ENCODE results near the gene BMP7. TPM values are rescaled to one million over a fixed set of nuclear protein-coding genes. Genes with fewer than 3 reads are reported as not detected.

The BMP7 gene
- total RNA-seq, 2 experiments from 2014 or later, result 2.2 to 94.2 TPM

- Histone ChIP-seq H3K79me2 (ENCODE audit: insufficient read depth, low read depth, low read length) (no peaks in the 10 kb centered on the region), H3K27ac (ENCODE audit: low read depth, low read length, poor library complexity, severe bottlenecking) (no peak overlapping the region), H3K4me2 (ENCODE audit: low read length) (no peak overlapping the region), H3K9me2 (ENCODE audit: insufficient read depth, low read length) (no peaks in the 10 kb centered on the region), H3K4me1 (ENCODE audit: insufficient read depth, low read length, poor library complexity, severe bottlenecking) (no peaks in the 10 kb centered on the region), H4K20me1 (ENCODE audit: insufficient read depth, low read length) (no peaks in the 10 kb centered on the region), H3K4me3 (ENCODE audit: low read depth, low read length, poor library complexity, severe bottlenecking) (no peak overlapping the region), H3K9me3 (ENCODE audit: low read length) (no peaks in the 10 kb centered on the region), H3K36me3 (ENCODE audit: insufficient read depth, low read length) (peaks cover 55% of the 10 kb centered on the region), H2AFZ (ENCODE audit: low read length) (no peak overlapping the region)
- intact Hi-C loops (cut with micrococcal nuclease; ENCODE audit: unreplicated experiment), result no loop called here
- BruUV-seq (replicated peaks), result no TSS peak
- DNase-seq (ENCODE audit: low spot score), result no peak
- TF ChIP-seq EZH2phosphoT487 (IDR thresholded peaks at IDR 0.05; ENCODE audit: borderline replicate concordance, low read depth, low read length), result no peak
- TF ChIP-seq, protein P1, sequence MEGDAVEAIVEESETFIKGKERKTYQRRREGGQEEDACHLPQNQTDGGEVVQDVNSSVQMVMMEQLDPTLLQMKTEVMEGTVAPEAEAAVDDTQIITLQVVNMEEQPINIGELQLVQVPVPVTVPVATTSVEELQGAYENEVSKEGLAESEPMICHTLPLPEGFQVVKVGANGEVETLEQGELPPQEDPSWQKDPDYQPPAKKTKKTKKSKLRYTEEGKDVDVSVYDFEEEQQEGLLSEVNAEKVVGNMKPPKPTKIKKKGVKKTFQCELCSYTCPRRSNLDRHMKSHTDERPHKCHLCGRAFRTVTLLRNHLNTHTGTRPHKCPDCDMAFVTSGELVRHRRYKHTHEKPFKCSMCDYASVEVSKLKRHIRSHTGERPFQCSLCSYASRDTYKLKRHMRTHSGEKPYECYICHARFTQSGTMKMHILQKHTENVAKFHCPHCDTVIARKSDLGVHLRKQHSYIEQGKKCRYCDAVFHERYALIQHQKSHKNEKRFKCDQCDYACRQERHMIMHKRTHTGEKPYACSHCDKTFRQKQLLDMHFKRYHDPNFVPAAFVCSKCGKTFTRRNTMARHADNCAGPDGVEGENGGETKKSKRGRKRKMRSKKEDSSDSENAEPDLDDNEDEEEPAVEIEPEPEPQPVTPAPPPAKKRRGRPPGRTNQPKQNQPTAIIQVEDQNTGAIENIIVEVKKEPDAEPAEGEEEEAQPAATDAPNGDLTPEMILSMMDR (conservative IDR thresholded peaks at IDR 0.05; ENCODE audit: low read length), result no peak
- POLR2A ChIA-PET, result interaction anchor here (0.6 kb wide), 1 partner anchor 21 kb away, joined by 3 read pairs; no protein-coding TSS in a partner anchor
- CTCF ChIA-PET (ENCODE audit: unreplicated experiment), result no interaction called here
Measured at GRCh38 chr20:57216669-57217068, 49.8 kb downstream of the BMP7 start.

GRCh38 chr20:57215826-57216471, 50.5 kb downstream of the BMP7 start:
- H3K4me1 ChIP-seq (ENCODE audit: insufficient read depth, low read length, poor library complexity, severe bottlenecking), result no peaks in the 10 kb centered on the region
- H3K4me3 ChIP-seq (ENCODE audit: low read depth, low read length, poor library complexity, severe bottlenecking), result no peak overlapping the region
- peaks cover 49% of the 10 kb centered on the region for H3K36me3 ChIP-seq (ENCODE audit: insufficient read depth, low read length)
- DNase-seq (ENCODE audit: low spot score), result peak; percentile 28
- POLR2A ChIA-PET, result no interaction called here
- BruUV-seq (replicated peaks), result no TSS peak
- H4K20me1 ChIP-seq (ENCODE audit: insufficient read depth, low read length), result no peaks in the 10 kb centered on the region
- H3K4me2 ChIP-seq (ENCODE audit: low read length), result no peak overlapping the region
- H2AFZ ChIP-seq (ENCODE audit: low read length), result no peak overlapping the region
- no peak for TF ChIP-seq EZH2phosphoT487 (IDR thresholded peaks at IDR 0.05; ENCODE audit: borderline replicate concordance, low read depth, low read length)
- TF ChIP-seq, protein P1 (conservative IDR thresholded peaks at IDR 0.05; ENCODE audit: low read length), result no peak
- CTCF ChIA-PET (ENCODE audit: unreplicated experiment), result no interaction called here
- no peaks in the 10 kb centered on the region for H3K9me2 ChIP-seq (ENCODE audit: insufficient read depth, low read length)
- intact Hi-C loops (cut with micrococcal nuclease; ENCODE audit: unreplicated experiment), result no loop called here
- no peaks in the 10 kb centered on the region for H3K9me3 ChIP-seq (ENCODE audit: low read length)
- no peak overlapping the region for H3K27ac ChIP-seq (ENCODE audit: low read depth, low read length, poor library complexity, severe bottlenecking)
- H3K79me2 ChIP-seq (ENCODE audit: insufficient read depth, low read depth, low read length), result no peaks in the 10 kb centered on the region

GRCh38 chr20:57215426-57215825, 51.0 kb downstream of the BMP7 start:
- ChIA-PET POLR2A (interaction anchor here (0.7 kb wide), 1 partner anchor 74 kb away, joined by 3 read pairs; no protein-coding TSS in a partner anchor), CTCF (ENCODE audit: unreplicated experiment) (no interaction called here)
- Histone ChIP-seq H3K79me2 (ENCODE audit: insufficient read depth, low read depth, low read length) (no peaks in the 10 kb centered on the region), H2AFZ (ENCODE audit: low read length) (no peak overlapping the region), H3K4me3 (ENCODE audit: low read depth, low read length, poor library complexity, severe bottlenecking) (no peak overlapping the region), H4K20me1 (ENCODE audit: insufficient read depth, low read length) (no peaks in the 10 kb centered on the region), H3K4me2 (ENCODE audit: low read length) (no peak overlapping the region), H3K36me3 (ENCODE audit: insufficient read depth, low read length) (peaks cover 49% of the 10 kb centered on the region), H3K4me1 (ENCODE audit: insufficient read depth, low read length, poor library complexity, severe bottlenecking) (no peaks in the 10 kb centered on the region), H3K9me3 (ENCODE audit: low read length) (no peaks in the 10 kb centered on the region), H3K9me2 (ENCODE audit: insufficient read depth, low read length) (no peaks in the 10 kb centered on the region), H3K27ac (ENCODE audit: low read depth, low read length, poor library complexity, severe bottlenecking) (no peak overlapping the region)
- no peak for TF ChIP-seq EZH2phosphoT487 (IDR thresholded peaks at IDR 0.05; ENCODE audit: borderline replicate concordance, low read depth, low read length)
- TF ChIP-seq, protein P1 (conservative IDR thresholded peaks at IDR 0.05; ENCODE audit: low read length), result no peak
- DNase-seq (ENCODE audit: low spot score), result no peak
- intact Hi-C loops (cut with micrococcal nuclease; ENCODE audit: unreplicated experiment), result no loop called here
- BruUV-seq (replicated peaks), result no TSS peak

Data from OCI-LY7 (cell line).